NOMO-1 treated with DMSO at 0.1 percent for 48 hours (cell line): ENCODE data around the gene ZMYM2.

ENCODE experiments used
- DNase-seq: peaks from one replicate; lab custom pipeline; 2025; ENCODE audit not compliant: unreplicated experiment; lab: John Stamatoyannopoulos, UW

ZMYM2 gene

DNA sequence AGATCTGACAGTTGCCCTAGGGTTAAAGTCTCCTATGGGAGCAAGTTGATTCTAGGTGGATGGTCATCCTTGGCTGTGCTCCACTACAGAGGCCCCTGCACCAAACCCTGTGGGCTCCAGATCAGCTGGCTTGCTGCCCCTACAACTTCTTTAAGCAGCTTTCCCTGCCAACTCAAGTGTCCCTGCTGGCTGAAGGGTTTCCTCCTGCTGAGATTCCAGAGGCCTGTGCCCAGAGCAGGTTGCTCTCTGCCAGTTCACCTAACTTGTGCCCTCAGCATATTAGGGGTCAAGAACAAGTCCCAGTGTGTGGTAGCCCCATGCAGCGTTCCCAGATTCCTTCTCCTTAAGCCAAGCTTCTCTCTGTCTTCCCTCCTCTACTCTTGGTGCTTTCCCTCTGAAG, 85.6 kb downstream of the ZMYM2 start:
- DNase-seq, result no peak

DNA sequence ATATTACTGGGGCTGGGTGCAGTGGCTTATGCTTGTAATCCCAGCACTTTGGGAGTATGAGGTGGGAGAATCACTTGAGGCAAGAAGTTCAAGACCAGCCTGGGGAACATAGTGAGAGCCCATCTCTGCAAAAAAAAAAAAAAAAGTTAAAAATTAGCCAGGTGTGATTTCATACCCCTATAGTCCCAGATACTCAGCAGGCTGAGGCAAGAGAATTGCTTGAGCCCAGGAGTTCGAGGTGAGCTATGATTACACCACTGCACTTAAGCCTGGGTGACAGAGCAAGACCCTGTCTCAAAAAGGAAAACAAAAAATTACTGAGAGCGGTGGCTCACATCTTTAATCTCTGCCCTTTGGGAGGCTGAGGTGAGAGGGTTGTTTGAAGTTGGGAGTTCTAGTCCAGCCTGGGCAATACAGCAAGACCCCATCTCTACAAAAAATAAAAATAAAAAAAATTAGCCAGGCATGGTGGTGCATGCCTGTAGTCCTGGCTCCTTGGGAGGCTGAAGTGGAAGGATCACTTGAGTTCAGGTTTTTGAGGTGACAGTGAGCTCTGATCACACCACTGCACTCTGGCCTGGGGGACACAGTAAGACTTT, 87.5 kb downstream of the ZMYM2 start:
- no peak for DNase-seq

DNA sequence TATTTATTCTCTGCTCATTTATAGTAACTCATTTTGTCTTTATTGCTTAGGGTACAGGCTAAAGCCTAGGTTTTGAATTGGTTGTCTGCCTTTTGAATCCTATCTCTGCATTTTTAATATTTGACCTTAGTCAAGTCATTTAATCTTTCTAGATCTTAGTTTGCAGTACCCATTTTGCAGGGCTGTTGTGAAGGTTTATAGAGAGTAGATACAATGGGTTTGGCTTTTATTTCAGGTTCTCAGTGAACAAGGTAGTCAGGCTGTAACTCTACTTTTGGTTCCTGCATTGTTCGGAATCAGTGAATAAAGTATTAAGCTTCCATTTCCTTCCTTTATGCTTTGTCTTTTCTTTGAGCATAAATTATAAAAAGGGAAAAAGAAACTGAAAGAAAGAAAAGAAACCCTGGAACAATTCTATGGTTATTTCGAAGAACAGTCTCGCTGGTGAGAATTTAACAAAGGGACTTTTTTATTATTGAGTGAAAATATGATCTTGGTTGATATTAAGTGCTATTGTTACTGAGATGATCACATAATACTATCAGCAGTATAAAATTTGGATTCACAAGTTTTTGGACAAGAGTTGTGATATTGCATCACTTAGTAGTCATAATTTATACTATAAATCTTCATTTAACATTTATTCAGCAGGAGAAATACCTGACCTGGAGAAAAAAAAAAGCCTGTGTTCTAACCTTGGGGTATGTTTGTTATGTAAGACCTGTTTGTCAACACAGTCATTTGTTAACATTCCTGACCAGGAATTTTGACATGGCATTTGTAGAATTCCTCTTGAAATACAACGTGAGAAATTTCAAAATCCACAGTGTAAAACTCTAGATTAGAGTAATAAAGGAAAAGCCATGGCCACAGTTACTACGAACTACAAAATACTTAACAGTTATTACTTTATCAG, 91.3 kb downstream of the ZMYM2 start:
- DNase-seq, result peak; percentile 33

DNA sequence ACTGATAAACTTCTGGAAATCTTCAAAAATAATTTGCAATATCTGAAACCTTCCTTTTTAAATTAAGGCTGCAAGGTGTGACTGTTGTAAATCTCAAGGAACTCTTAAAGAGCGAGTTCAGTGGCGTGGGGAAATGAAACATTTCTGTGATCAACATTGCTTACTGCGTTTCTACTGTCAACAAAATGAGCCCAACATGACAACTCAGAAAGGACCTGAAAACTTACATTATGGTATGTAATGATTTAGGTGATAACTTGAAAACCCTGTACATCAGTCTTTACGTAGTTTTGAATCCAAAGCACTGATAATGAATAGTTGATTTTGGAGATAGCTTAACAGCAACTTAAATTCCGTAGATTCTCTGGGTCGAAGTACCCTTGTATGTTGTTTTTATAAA, 92.8 kb downstream of the ZMYM2 start:
- no peak for DNase-seq

DNA sequence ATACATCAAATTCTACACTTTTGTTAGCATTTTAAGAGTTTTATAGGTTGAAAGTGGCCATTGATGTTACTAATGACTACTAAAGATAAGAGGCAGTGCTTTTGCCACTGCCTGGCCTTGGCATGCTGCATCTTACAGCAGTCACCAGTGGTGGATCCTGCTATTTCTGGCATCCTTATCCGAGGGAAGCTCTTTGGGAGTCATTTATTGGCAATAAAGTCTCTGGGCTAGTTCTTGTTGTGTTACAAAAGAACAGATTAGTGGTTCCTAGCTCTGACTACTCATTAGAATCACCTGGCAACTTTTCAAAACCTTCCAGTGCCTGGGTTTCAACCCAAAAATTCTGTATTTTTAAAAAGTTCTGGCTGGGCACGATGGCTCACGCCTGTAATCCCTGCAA, 94.5 kb downstream of the ZMYM2 start:
- DNase-seq, result no peak

DNA sequence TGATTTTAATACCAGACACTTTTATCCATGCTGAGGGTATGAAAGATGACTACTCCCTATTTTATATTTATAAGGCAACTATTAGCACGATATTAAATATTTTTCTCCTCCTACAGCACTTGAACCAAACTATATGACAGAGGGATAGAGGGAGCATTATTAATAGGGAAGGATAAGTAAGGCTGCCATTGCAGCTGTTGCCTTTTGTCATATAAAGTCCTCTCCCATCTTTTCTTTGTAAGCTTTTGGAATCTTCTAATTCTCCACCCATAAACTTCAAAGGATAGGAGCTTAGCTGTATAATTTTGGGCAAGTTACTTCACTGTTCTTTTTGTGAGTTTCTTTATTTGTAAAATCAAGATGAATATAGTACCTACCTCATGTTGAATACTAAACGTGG, 95.4 kb downstream of the ZMYM2 start:
- DNase-seq, result no peak

DNA sequence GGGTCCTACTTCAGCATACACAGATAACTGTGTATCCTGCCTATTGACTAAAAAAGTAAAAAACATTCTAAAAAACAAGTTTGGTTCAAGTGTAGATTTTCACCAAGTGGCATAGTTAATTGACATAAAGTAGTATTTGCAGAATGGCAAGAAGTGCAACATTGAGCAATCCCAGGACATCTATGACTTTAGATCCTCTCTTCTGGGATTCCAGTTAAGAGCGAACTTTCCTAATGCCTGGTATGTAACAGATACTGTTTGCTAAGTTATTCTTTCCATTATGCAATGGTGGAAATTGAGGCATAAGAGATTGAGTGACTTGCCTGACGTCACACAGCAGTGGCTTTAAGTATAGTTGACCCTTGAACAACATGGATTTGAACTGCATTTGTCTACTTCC, 96.1 kb downstream of the ZMYM2 start:
- DNase-seq, result no peak

DNA sequence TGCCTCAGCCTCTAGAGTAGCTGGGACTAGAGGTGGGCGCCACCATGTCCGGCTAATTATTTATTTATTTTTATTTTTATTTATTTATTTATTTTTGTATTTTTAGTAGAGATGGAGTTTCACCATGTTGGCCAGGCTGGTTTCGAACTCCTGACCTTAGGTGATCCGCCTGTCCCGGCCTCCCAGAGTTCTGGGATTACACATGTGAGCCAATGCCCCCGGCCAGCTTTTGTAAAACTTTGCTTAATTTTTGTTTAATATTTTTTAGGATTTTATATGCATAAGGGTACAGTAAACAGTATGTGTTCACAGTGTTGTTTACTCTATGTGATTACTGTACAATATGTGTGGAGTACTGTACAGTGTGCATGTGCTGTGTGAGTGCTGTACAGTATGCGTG, 98.7 kb downstream of the ZMYM2 start:
- no peak for DNase-seq

DNA sequence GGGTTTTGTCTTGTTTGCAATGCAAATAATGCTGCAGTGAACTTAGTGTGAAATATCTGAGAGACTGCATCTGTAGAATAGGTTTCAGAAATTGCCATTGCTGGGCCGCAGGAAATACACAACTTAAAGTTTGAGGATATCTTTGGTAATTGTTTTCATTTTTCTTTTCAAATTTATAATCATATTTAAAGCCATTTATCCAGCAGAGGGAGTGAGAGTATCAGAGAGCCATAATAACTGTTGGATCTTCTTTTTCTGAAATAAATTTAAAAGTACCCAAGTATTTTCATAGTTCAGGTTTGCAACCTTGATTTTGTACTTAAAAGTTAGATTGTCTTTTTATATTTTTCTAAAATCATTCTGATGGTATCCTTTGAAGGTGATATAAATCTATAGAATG, 99.4 kb downstream of the ZMYM2 start:
- no peak for DNase-seq

DNA sequence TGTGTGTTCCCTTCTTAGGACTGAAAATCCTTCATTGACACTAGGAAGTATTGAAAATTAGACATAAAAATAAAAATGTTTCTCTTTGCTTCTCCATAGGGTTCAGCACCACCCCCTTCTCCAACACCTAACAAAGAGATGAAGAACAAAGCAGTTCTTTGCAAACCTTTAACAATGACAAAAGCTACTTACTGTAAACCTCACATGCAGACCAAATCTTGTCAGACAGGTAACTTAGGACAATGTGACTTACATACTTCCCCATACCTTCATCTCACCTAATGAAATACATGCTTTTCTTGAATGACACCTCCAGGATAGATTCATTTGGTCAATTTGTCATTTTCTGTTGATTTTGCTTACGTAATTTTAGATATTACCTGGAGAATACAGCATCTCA, 99.9 kb downstream of the ZMYM2 start:
- no peak for DNase-seq

DNA sequence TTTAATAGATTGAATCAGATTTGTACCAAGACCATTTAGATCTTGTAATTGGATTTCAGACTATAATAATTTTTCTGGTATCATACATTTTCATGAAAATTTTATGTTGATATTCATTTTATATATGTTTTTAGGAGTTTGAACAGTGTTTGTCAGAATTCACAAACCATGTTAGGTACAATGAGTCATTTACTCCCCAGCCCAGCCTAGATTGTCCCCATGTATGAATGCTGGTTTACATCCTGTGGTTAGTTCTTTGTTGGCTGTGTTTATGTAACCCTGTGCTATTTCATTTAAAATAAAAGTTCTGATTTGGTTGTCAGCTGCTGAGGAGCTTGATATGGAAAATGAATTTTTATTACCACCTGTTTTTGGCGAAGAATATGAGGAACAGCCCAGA, 105.6 kb downstream of the ZMYM2 start:
- no peak for DNase-seq

DNA sequence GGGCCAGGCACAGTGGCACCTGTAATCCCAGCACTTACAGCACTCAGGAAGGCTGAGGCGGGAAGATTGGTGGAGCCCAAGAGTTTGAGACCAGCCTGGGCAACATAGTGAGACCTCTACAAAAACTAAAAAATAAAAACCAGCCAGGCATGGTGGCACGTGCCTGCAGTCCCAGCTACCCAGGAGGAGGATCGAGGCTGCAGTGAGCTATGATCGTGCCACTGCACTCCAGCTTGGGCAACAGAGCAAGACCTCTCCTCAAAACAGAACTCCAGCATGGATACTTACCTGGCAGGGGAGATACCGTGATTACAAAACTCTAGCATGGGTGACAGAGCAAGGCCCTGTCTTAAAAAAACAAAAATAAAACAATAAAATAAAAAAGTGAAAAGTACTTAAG, 107.0 kb downstream of the ZMYM2 start:
- DNase-seq, result no peak

DNA sequence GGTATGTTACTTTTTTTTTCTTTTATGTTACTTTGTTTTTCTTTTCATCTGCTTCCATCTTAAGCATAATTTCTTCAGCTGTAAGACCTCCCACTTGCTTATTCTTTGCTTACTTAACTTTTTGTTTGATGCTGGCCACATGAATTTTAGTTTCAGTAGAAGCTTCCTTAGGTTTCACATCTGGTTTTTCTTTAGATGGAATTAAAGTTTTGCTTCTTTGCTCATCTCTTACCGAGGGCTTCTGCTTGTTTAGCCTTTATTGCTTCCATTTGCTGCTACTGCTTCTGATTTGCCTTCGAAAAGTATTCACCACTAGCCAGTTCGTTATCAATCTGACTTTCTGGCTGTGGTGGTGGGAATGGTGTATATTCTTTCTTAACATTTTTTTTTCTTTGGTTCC, 111.4 kb downstream of the ZMYM2 start:
- no peak for DNase-seq

DNA sequence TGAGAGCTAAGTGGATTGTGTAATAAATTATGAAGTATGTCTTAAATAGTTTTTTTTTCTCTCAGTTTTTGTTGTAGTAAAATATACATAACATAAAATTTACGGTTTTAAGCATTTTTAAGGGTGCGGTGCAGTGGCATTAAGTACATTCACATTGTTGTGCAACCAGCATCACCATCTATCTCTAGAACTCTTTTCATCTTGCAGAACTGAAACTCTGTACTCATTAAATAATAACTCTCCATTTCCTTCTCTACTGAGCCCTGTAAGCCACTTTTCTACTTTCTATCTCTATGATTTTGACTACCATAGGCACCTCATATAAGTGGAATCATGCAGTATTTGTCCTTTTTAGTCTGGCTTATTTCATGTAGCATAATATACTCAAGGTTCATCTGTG, 115.2 kb downstream of the ZMYM2 start:
- DNase-seq, result peak; percentile 99

DNA sequence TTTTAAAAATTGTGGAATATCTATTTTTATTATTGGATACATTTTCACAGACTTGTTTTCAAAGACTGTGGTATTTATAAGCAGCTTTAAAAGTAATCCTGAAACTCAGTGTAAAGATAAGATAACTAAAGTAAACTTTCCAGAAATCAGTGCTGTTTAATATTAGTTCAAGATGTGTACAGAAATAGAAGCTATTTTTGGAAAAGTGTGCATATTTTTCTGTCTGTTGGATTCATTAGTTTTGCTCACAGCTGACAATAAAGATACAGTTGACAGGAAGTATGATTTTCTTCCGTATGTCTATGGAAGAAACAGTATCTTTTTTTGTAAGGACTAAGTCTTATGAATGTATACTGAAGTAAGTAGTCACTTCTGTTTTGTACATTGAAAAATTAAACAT, 116.4 kb downstream of the ZMYM2 start:
- DNase-seq, result no peak

DNA sequence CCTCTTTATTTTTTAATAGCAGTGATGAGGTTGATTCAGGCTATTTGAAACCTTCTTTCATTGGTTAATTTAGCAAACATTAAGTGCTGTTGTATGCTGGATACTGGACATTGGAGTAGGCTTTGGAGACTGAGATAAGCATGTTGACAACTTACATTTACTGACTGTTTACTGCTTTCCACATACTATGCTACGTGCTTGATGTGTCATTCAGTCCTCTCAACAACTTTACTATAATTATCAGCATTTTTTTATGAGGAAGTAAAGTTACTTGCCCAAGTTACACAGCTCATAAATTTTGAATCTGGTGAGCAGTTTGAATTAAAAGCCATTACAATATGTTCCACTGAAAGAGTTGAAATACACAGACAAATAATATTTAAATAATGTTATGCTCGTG, 118.6 kb downstream of the ZMYM2 start:
- peak; percentile 93 for DNase-seq

DNA sequence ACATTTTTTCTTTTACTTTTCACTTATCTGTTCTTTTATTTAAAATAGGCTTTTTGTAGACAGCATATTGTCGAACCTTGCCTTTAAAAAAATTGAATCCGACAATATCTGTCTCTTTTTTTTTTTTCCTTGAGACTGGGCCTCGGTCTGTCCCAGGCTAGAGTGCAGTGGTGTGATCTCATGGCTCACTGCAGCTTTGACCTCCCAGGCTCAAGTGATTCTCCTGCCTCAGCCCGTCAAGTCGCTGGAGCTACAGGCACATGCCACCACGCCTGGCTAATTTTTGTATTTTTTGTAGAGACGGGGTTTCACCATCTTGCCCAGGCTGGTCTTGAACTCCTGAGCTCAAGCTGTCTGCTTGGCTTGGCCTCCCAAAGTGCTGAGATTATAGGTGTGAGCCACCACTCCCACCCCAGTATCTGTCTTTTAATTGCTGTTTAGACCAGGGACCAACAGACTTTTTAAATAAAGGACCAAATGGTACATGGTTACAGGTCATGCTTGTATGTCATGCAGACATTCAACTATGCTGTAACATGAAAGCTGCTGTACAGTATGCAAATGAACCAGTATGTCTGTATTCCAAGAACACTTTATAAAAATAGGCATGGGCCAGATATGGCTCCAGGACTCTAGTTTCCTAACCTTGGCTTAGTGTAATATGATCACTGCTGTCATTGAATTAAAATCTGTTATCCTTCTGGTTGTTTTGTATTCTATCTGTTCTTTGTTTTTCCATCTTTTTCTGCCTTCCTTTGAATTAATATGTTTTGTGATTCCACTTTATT, 122.0 kb downstream of the ZMYM2 start:
- no peak for DNase-seq

DNA sequence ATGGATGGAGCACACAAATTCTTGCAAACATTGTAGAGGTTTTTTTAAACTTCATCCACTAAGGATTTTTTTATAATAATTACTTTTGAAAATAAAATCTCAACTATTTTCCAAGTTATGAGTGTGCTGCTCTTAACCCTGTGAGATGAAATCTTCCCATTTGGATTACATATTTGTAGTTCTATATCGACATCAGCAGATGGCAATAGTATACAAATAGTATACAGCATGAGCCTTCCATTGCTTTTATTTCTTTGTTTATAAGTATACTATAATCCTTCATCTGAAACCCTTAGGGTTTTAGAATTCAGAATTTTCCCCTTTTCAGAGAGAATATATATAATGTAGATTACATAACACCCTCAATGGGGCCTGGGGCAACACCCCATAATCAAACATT, 131.8 kb downstream of the ZMYM2 start:
- peak; percentile 8 for DNase-seq

DNA sequence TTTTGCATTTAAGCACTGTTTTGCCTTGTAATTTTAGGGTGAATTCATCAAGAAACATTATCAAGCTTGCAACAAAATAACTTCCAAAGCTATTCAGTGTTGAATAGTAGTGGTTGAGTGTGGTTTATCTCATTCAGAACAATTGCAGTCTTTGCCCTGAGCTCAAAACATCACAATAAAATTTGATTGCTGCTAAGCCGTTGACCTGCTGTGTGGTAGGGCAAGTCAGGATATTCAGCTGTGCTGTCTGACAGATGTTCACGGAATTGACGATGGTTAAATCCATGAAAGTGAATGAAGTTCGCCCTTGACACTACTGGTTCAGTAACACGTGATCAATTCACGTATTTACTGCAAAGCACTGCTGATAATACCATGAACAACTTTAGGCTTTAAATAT, 135.4 kb downstream of the ZMYM2 start:
- DNase-seq, result no peak

DNA sequence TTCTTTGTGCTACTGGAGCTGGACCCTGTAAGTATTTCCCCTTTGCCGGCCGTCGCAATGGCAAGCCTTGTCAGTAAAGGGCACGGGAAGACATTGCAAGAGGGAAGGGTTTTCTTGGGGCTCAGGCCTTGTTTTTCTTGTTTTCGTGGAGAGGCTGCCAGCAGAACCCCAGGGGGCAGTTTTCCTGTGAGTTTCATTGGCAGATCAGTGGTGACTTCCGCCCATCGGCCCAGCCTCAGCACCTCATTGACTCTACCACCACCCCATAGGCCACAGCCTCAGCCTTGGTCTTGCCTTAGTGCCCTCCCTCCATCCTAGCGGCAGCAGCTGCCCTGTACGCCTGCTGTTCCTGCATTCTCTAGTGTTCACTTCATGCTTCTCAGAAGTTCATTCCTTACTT, 140.8 kb downstream of the ZMYM2 start:
- DNase-seq, result no peak

DNA sequence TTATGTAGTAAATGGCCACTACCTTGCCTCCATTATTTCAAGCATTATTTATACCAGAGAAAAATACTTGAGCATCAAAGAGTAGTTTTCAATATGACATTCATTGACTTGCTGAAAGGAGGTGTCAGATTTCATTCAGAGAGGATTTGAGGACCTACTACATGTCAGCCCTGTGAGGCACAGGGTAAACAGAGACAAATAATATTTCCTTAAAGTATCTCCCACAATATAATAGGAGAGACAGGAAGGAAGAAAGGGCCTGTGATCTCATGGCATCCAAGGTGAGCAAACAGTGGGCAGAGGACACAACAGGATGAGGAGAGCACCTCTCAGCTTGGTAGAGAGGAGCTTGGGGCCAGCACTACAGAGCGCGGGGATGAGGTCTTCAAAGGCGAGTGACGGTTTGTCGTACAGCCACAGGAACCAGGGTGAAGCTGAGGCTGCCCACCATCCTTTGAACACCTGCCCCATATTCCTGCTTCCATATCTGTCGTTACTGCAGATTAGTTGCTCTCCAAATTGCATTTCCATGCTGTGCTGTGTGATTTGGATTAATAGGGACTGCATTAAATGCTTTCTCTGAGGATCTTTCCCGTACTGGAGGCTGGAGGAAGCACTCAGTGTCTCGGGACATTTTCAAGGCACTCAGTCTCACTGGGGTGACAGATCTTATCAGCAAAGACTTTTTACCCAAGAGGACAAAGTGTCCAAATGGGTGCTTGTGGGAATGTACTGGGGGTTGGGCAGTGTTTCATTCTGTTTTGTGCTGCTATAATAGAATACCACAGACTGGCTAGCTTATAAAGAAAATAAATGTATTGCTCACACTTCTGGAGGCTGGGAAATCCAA, 143.2 kb downstream of the ZMYM2 start:
- DNase-seq, result no peak
